ENCODE measurements around the gene VAC14.

DNA sequence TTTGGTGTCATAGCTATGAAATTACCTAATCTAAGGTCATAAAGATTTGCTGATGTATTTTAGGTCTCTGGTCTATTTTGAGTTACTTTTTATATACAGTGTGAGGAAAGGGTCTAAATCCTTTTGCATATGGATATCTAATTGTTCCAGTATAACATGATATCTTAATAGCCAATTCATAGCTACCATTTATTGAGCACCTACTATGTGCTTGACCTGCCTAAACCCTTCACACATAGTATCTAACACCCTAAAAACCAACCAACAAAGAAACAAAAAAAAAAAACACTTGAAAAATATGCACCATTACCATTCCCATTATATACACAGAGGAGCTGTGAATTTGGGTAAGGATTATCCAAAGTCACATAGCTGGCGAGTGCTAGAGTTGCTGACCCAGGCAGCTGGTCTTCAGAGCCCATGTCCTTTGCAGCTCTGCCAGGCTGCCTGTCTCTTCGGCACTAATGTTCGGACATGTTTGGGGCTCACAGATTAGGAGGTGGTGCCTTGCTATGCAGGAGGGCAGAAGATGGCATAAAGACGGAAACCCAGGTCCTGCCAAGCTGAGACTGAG is 66.3 kb downstream of the VAC14 start:
- TF ChIP-seq, protein P1, sequence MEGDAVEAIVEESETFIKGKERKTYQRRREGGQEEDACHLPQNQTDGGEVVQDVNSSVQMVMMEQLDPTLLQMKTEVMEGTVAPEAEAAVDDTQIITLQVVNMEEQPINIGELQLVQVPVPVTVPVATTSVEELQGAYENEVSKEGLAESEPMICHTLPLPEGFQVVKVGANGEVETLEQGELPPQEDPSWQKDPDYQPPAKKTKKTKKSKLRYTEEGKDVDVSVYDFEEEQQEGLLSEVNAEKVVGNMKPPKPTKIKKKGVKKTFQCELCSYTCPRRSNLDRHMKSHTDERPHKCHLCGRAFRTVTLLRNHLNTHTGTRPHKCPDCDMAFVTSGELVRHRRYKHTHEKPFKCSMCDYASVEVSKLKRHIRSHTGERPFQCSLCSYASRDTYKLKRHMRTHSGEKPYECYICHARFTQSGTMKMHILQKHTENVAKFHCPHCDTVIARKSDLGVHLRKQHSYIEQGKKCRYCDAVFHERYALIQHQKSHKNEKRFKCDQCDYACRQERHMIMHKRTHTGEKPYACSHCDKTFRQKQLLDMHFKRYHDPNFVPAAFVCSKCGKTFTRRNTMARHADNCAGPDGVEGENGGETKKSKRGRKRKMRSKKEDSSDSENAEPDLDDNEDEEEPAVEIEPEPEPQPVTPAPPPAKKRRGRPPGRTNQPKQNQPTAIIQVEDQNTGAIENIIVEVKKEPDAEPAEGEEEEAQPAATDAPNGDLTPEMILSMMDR (IDR thresholded peaks at IDR 0.05), result no peak
- no peak for TF ChIP-seq POLR2A (IDR thresholded peaks at IDR 0.05)

Measured in esophagus squamous epithelium (tissue), 4 donors.